Superior temporal gyrus (tissue), 1 donor: ENCODE data around the gene NEU3.
"Not testable (repeated sequence)": the region's sequence is repeated elsewhere in the genome, so short reads cannot be mapped to it uniquely, and the experiment has no call there.

Experiments
- DNase-seq: peaks from one replicate; pipeline ENCODE4 v3.0.0-alpha.2; 2016; ENCODE audit errors: extremely low spot score

The NEU3 gene

GRCh38 chr11:74984070-74984469 is 4.7 kb upstream of the NEU3 start:
- DNase-seq: no peak

DNA sequence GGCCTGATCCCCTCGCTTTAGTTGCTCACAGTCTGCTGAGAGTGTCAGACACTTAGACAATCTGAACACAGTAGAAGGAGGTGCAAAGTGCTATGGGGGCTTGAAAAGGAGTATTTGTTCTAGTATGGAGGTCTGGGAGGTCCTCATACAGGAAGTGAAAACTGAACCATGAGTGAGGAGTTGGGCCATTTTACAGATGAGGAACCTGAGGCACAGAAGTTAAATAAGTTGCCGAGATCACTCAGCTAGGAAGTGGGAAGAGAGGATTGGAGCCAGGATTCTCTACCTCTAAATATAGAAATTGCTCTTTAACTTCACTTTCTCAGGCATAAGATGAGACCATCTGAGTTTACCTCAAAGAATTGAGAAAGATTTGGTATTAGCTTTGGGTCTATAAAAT is 4.0 kb upstream of the NEU3 start:
- DNase-seq: no peak

DNA sequence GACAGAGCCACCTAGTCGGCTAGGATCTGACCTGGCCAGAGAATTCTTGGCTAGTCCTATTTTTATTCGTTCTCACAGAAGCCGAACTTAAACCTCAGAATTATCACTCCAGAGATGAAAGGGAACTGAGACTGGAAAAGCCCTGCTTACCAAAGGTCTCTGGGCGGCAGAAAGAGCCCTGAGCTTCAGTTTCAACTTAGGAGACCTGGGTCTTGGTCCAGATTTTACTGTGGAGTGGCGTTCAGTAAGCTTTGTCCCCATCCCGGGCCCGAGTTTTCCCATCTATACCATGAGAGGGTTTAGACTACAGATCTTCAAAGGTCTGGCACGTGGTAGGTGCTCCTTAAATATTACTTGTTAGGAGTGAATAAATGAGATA is 516 bp downstream of the NEU3 start:
- DNase-seq: no peak

- DNase-seq: not testable (repeated sequence)
Observed at GRCh38 chr11:74990150-74990549, 1.4 kb downstream of the NEU3 start.

- no peak for DNase-seq
Observed at GRCh38 chr11:74990941-74991340, 2.2 kb downstream of the NEU3 start.

GRCh38 chr11:74992852-74993251 is 4.1 kb downstream of the NEU3 start:
- no peak for DNase-seq

DNA sequence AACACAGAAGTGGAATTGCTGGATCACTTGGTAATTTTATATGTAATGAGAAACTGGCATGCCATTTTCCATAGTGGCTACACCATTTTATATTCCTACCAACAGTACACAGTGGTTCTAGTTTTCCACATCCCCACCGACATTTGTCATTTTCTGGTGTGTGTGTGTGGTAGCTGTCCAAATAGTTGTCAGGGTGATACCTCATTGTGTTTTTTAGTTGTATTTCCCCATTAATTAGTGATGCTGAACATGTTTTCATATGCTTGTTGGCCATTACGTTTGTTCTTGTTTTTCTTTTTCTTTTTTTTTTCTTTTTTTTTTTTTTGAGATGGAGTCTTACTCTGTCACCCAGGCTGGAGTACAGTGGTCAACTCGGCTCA is 12.2 kb downstream of the NEU3 start:
- no peak for DNase-seq

DNA sequence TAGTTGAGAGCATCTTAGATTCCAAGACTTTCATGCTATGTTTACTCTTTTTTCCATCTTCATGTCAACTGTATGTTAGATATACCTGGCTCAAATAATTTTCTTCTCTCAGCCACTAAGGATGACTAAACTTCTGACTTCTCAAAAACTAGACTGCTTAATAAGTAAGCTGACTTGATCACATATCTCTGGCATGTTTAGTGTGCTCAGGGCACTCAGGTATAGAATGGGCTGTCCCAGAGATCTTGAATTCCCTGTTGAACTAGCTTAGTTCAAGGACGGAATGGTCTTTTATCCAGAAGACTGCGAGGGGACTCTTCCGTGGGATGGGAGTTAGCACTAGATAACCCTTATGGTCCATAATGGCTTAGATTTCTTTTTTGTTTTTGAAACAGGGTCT is 13.0 kb downstream of the NEU3 start:
- no peak for DNase-seq

DNA sequence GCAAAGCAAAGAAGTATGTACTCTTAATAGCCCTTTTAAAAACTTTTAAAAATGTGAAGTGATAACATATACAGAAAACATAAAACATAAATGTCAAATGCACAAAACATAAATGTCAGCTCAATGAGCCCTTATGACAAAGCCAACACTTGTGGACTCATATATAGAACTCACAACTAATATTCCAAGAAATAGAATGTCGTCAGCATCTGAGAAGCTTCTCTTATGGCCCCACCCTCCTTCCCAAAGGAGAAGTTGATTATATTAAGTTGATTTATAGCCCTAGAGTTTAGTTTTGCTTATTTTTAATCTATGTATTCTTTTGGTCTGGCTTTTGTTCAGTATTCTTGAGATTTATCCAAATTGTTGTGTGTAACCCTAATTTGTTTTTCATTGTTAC is 13.8 kb downstream of the NEU3 start:
- DNase-seq: no peak

- DNase-seq: no peak
Observed at GRCh38 chr11:75004215-75004614, 15.5 kb downstream of the NEU3 start.

GRCh38 chr11:75011357-75011756 is 22.6 kb downstream of the NEU3 start:
- peak; percentile 2 for DNase-seq

GRCh38 chr11:75011872-75012271 is 23.1 kb downstream of the NEU3 start:
- no peak for DNase-seq

DNA sequence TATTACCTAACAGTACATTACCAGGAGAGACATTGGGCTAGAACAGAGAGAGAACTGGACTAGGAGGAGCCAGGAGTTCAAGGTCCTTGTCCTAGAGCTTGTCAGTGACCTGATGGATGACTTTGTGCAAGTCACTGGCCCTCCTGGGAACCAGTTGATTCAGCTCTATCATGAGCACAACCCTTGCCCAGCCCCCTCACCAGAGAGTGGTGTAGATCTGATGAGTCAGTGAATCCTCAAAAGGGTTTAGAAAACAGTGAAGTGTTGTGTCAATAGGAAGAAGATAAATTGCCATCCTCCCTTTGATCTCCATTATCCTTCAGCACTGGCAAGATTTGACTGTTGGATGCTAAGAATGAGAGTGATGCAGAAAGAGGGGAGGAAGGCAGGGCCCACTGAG is 24.3 kb downstream of the NEU3 start:
- DNase-seq: peak; percentile 3

- no peak for DNase-seq
Observed at GRCh38 chr11:75014129-75014528, 25.4 kb downstream of the NEU3 start.

- DNase-seq: not testable (repeated sequence)
Observed at GRCh38 chr11:75019200-75019599, 30.5 kb downstream of the NEU3 start.

- not testable (repeated sequence) for DNase-seq
Observed at GRCh38 chr11:75020328-75020727, 31.6 kb downstream of the NEU3 start.

- no peak for DNase-seq
Observed at GRCh38 chr11:75022296-75022695, 33.6 kb downstream of the NEU3 start.

GRCh38 chr11:75022759-75023396 is 34.1 kb downstream of the NEU3 start:
- peak; percentile 94 for DNase-seq

DNA sequence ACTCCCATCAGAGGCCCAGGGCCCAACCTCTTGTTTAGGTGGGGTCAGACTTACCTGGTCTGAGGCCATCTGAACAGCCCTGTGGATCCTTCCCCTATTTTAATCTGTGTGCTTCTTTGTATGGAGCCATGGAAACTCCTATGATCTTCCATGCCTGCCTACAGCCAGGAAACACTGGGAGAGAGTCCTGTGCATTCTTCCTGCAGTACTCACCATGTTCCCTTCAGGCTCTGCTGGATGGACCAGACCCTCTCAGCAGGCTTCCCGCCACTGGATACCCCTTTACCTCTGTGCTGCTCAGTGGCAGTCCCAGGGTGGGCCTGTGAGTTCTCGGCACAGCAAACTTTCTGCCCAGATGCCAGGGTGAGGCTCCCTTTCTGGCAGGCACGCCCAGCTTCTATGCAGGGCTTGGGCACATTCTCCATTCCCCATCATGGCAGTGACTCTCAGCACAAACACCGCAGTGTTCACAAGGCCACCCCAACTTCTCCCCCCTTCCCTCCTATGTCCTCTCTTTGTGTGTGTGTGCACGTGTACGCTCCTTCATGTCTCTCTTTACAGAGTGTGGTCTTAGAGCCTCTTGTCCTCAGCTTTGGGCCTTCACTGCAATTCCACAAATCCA is 34.8 kb downstream of the NEU3 start:
- no peak for DNase-seq

- DNase-seq: peak; percentile 73
Observed at GRCh38 chr11:75024068-75024449, 35.3 kb downstream of the NEU3 start.

GRCh38 chr11:75024764-75025211 is 36.1 kb downstream of the NEU3 start:
- peak; percentile 60 for DNase-seq

DNA sequence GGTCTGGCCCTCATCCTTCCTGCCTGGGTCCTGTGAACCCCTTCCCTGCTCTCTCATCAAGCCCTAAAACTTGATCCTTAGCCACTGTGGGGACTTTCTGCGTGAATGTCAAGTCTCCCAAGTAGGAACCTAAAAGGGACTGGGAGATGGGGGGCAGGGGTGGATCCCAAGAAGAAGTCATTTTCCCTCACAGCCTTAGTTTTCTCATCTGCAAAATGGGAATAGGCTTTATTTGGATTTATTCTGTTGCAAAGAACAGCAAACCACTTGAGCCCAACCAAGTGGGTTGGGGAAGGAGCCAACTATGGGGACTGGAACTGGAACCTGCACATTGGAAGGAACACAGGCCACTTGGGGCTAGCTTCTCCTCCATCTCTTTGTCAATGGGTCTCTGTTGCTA is 36.8 kb downstream of the NEU3 start:
- no peak for DNase-seq

- no peak for DNase-seq
Observed at GRCh38 chr11:75028321-75028720, 39.6 kb downstream of the NEU3 start.

GRCh38 chr11:75028724-75029123 is 40.0 kb downstream of the NEU3 start:
- DNase-seq: no peak
